Activated B cell treated with CpG ODN at 0.5 μM for 24 hours (primary cell): ENCODE results near the gene CYP4F11. TPM values are rescaled to one million over a fixed set of nuclear protein-coding genes. Genes with fewer than 3 reads are reported as not detected.

Source experiments
- ATAC-seq: fragments of 200-7000 bp; cut with Tn5 transposase; one replicate; pipeline ENCODE4 v1.10.0; 2021; ENCODE audit warnings: low read depth, mild to moderate bottlenecking, moderate library complexity
- CTCF ChIA-PET: fragments of 350-600 bp; sonication (Branson Sonifier 250); formaldehyde crosslinking; loops from one replicate; lab custom pipeline; 2021; ENCODE audit warnings: antibody characterized with exemption; lab: Charles Lee
- POLR2A ChIA-PET: fragments of 350-600 bp; sonication (Branson Sonifier 250); formaldehyde crosslinking; loops from one replicate; lab custom pipeline; 2021; ENCODE audit warnings: antibody characterized with exemption; lab: Charles Lee
- DNase-seq: peaks from one replicate; pipeline ENCODE4 v3.0.0; 2022
- H3K27ac Mint-ChIP-seq: one replicate; pipeline ENCODE4 v1.8.0; 2020; ENCODE audit warnings: mixed read lengths
- H3K27me3 Mint-ChIP-seq: one replicate; pipeline ENCODE4 v1.8.0; 2021; ENCODE audit warnings: mixed read lengths
- H3K36me3 Mint-ChIP-seq: one replicate; pipeline ENCODE4 v1.8.0; 2021; ENCODE audit warnings: low read depth, mixed read lengths
- H3K4me1 Mint-ChIP-seq: one replicate; pipeline ENCODE4 v1.8.0; 2021; ENCODE audit warnings: mixed read lengths
- H3K4me3 Mint-ChIP-seq: one replicate; pipeline ENCODE4 v1.8.0; 2020; ENCODE audit warnings: mild to moderate bottlenecking, mixed read lengths
- H3K9me3 Mint-ChIP-seq: one replicate; pipeline ENCODE4 v1.8.0; 2020; ENCODE audit warnings: mixed read lengths
- CTCF ChIP-seq: fragments of 200-600 bp; IDR thresholded peaks from one replicate; pipeline ENCODE4 v1.8.0; 2022; ENCODE audit warnings: antibody characterized with exemption, mild to moderate bottlenecking
- intact Hi-C: fragments of 100-400 bp; cut with micrococcal nuclease; formaldehyde crosslinking; loops from one replicate; pipeline ENCODE4 v1.15.1; 2024
- total RNA-seq: library from RNA; stranded (reverse); gene quantifications from 2 replicates; pipeline ENCODE4 v1.2.3, GENCODE V29; 2022

The CYP4F11 gene
- total RNA-seq, 1 donor from 2014 or later, result not detected

- no peak for DNase-seq
- ChIA-PET POLR2A (no interaction called here), CTCF (no interaction called here)
- no peaks in the 10 kb centered on the region for H3K9me3 Mint-ChIP-seq
- H3K27me3 Mint-ChIP-seq, result peaks cover 12% of the 10 kb centered on the region
- H3K4me1 Mint-ChIP-seq, result peaks cover 8% of the 10 kb centered on the region
- no peaks in the 10 kb centered on the region for H3K36me3 Mint-ChIP-seq
- no peak for ATAC-seq
- H3K27ac Mint-ChIP-seq, result no peak overlapping the region
- intact Hi-C loops, result no loop called here
- TF ChIP-seq CTCF, result no peak
- no peak overlapping the region for H3K4me3 Mint-ChIP-seq
Observed at GRCh38 chr19:15866636-15867035, 67.7 kb downstream of the CYP4F11 start.

GRCh38 chr19:15864824-15865223, 69.5 kb downstream of the CYP4F11 start:
- POLR2A ChIA-PET, result no interaction called here
- no peaks in the 10 kb centered on the region for H3K9me3 Mint-ChIP-seq
- CTCF ChIA-PET, result no interaction called here
- H3K4me1 Mint-ChIP-seq, result no peaks in the 10 kb centered on the region
- H3K4me3 Mint-ChIP-seq, result no peak overlapping the region
- ATAC-seq (no peak), DNase-seq (no peak)
- intact Hi-C loops, result no loop called here
- no peak overlapping the region for H3K27ac Mint-ChIP-seq
- H3K36me3 Mint-ChIP-seq, result no peaks in the 10 kb centered on the region
- H3K27me3 Mint-ChIP-seq, result peaks cover 15% of the 10 kb centered on the region
- no peak for TF ChIP-seq CTCF

GRCh38 chr19:15863272-15863671, 71.1 kb downstream of the CYP4F11 start:
- H3K27ac Mint-ChIP-seq, result no peak overlapping the region
- intact Hi-C loops, result no loop called here
- no peaks in the 10 kb centered on the region for H3K36me3 Mint-ChIP-seq
- no peaks in the 10 kb centered on the region for H3K9me3 Mint-ChIP-seq
- POLR2A ChIA-PET, result no interaction called here
- H3K27me3 Mint-ChIP-seq, result peaks cover 13% of the 10 kb centered on the region
- H3K4me3 Mint-ChIP-seq, result no peak overlapping the region
- DNase-seq (no peak), ATAC-seq (no peak)
- CTCF ChIA-PET, result no interaction called here
- no peak for TF ChIP-seq CTCF
- H3K4me1 Mint-ChIP-seq, result no peaks in the 10 kb centered on the region

- intact Hi-C loops, result no loop called here
- DNase-seq, result no peak
- no peaks in the 10 kb centered on the region for H3K4me1 Mint-ChIP-seq
- TF ChIP-seq CTCF, result no peak
- H3K27me3 Mint-ChIP-seq, result peaks cover 13% of the 10 kb centered on the region
- no peak overlapping the region for H3K4me3 Mint-ChIP-seq
- CTCF ChIA-PET, result no interaction called here
- POLR2A ChIA-PET, result no interaction called here
- H3K36me3 Mint-ChIP-seq, result no peaks in the 10 kb centered on the region
- H3K9me3 Mint-ChIP-seq, result no peaks in the 10 kb centered on the region
- no peak overlapping the region for H3K27ac Mint-ChIP-seq
- no peak for ATAC-seq
Observed at GRCh38 chr19:15862444-15862843, 71.9 kb downstream of the CYP4F11 start.

Other genes starting within 250 kb of the CYP4F11 start
- not detected in 2 replicates for gene OR10H2, start 206.5 kb downstream of the CYP4F11 start, total RNA-seq
- gene OR10H3, start 196.5 kb downstream of the CYP4F11 start, total RNA-seq, result not detected in 2 replicates
- gene OR10H5, start 146.9 kb downstream of the CYP4F11 start, total RNA-seq, result not detected in 2 replicates
- gene OR10H1, start 118.9 kb downstream of the CYP4F11 start, total RNA-seq, result 0.05 TPM in 1 of 2 replicates, not detected in the other
- not detected in 2 replicates for gene CYP4F2, start 36.5 kb downstream of the CYP4F11 start, total RNA-seq
- not detected in 2 replicates for gene OR10H4, start 14.5 kb upstream of the CYP4F11 start, total RNA-seq
- gene TPM4, start 142.0 kb upstream of the CYP4F11 start, total RNA-seq, result 238 and 257 TPM in 2 replicates
- gene RAB8A, start 177.4 kb upstream of the CYP4F11 start, total RNA-seq, result 157 and 171 TPM in 2 replicates
- 172 and 191 TPM in 2 replicates for gene HSH2D, start 209.2 kb upstream of the CYP4F11 start, total RNA-seq
- not detected in 2 replicates for gene CIB3, start 239.0 kb upstream of the CYP4F11 start, total RNA-seq